Posterior vena cava (tissue), 2 donors: Measurements from ENCODE around the gene ABHD17B. TPM values are rescaled to one million over a fixed set of nuclear protein-coding genes. Genes with fewer than 3 reads are reported as not detected.
"Not testable (repeated sequence)": the region's sequence is repeated elsewhere in the genome, so short reads cannot be mapped to it uniquely, and the experiment has no call there.

Experiments used
- DNase-seq: peaks from one replicate; pipeline ENCODE4 v3.0.0-alpha.2; 2020; ENCODE audit warnings: low spot score
- intact Hi-C, 2 donors: fragments of 100-400 bp; cut with DNase I; formaldehyde crosslinking; loops; one replicate each; pipeline versions ENCODE4 v1.14.1 to v1.14.2; 2022 to 2023
- long read RNA-seq, 2 donors: library from polyadenylated mRNA; unstranded; transcript quantifications; one replicate each; pipeline ENCODE4 v2.0.0, GENCODE V29; 2020 to 2021
- total RNA-seq, 2 donors: library from RNA; stranded (reverse); fragmentation: NEBNext Ultra II Directional; extraction: Animal tissue kit (Norgen Biotek cat#: 25700); gene quantifications; one replicate each; pipeline ENCODE4 v1.2.1, GENCODE V29; 2021
- donor health status: DM: yes; HTN: yes; CAD: no.
- donor health status: DM: yes; HTN: yes; CAD: no.

The ABHD17B gene
- total RNA-seq = 10 to 100 TPM; 11.4 to 22.8 TPM
- long read RNA-seq, donor 1, partial matches to known transcripts = 0 of 2 reads
- long read RNA-seq, donor 1, other reads (novel, unspliced or antisense) = 1 of 2 reads
- long read RNA-seq, donor 2, transcript ABHD17B-201 (4 exons, 2,614 nt) = major isoform, 5 of 6 reads
- long read RNA-seq, donor 2, partial matches to known transcripts = 0 of 6 reads
- long read RNA-seq, donor 2, other reads (novel, unspliced or antisense) = 0 of 6 reads

DNA sequence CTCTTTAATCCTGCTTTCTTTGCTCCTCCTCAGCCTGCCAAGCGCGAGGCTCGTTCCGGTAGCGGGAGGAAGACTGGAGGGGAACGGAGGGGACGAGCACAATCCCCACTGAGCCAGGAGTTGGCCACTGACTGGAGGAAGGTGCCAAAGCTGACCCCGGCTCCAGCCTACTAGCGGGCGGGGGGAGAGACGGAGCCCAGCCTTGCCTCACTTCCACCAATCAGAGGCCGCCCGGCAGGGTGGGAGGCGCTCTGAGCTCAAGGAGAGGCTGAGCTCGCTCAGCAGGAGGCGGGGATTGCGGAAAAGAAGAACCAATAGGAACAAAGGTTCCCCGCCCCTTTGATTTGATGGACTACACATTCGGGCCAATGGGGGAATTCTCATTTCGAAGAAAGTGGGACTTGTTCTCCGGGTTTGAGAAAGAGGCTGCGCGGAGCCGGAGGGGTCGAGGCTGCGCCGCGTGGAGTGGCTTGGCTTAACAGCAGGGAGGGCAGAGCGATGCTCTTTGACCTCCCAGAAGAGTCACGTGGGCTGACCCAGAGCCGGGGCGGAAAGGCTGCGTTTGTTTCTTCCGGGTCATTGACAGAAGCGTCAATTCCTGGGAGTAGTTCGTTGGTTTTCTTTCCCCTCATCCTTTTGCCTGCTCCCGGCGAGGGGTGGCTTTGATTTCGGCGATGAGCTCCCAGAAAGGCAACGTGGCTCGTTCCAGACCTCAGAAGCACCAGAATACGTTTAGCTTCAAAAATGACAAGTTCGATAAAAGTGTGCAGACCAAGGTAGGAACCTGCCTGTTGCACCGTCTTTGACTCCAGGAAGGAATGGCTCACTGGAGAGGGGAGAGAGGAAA, at the start of gene ABHD17B, which contains the start of gene C9orf85:
ABHD17B (minus strand) TSS at position 133 of the 847 bp plus-strand sequence. CDS start 36,113 bp downstream, outside the sequence.
C9orf85 (plus strand) TSS at position 579 of the 847 bp plus-strand sequence; CDS start at position 675, 96 bp downstream.
- DNase-seq = peak; percentile 100
- intact Hi-C loops = no loop called here

- no peak for DNase-seq
- intact Hi-C loops = no loop called here
These were observed 44.4 kb upstream of the ABHD17B start for GRCh38 chr9:71955300-71955915.

DNA sequence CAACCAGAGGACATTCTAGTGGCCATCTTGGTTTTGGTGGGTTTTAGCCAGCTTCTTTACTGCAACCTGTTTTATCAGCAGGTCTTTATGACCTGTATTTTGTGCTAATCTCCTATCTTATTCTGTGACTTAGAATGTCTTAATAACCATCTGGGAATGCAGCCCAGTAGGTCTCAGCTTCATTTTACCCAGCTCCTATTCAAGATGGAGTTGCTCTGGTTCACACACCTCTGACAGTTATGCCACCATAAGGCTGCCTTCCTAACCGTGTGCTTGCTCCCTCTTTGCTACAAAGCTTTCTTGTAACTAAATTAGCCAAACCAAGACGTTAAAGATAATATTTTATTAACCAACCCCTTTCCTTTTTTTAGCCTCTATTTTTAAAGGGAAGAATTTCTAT, 43.7 kb upstream of the ABHD17B start:
- intact Hi-C loops = not testable (repeated sequence)

DNA sequence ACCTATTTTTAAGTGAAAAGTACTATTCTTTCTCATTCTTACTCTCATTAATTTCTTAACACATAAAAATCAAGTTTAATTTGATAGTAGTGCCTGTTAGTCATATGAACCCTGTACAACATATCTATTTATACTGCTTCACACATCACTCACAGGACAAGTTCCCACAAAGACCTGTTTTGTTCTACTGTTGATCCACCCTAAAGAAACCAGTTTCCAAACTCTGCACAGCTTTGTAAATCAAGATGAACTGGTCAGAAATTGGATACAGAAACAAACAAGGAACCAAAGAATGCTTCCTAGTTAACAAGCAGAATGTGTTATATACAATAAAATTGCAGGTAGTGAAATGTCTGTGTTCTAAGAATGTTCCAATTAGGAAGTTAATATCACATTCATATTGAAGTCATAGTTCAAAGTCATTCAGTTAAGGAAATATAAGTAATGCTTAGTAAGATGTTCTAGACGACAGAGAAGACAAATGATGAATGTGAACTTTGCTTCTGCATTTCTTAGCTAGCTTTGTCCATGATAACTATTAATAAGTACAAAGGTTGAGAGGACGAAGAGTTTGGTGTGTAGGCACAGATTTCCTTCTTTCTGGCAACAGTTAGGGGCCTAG, 33.9 kb upstream of the ABHD17B start:
- intact Hi-C loops = no loop called here
- DNase-seq = no peak

More for the DNA sequence above, 43.7 kb upstream of the ABHD17B start:
- not testable (repeated sequence) for DNase-seq

- intact Hi-C loops = no loop called here
- no peak for DNase-seq
These were observed 31.1 kb upstream of the ABHD17B start for GRCh38 chr9:71941998-71942567.

- DNase-seq = no peak
- intact Hi-C loops = no loop called here
These were observed 30.1 kb upstream of the ABHD17B start for GRCh38 chr9:71941060-71941568.

DNA sequence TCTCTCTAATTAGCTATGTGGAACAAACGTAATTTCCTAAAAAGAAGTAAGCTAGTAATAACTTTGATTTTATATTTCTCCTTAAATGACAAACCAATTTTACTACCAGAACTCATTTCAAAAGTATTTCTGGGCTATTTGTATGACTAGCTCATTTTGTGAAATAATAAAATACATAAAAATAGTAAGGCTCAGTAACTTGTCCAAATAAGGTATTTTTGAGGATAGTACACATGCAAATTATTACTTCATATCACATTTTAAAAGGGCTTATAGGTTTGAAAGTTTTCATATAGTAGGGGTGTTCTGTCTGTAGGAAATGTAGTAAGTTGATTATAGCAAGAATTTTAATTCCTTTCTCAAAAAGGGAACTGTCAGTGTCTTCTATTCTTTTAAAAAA, 26.9 kb upstream of the ABHD17B start:
- no peak for DNase-seq
- intact Hi-C loops = loop anchor here in 1 of 2 donors (10.0 kb wide), 1 partner anchor 1727 kb away; no protein-coding TSS in a partner anchor

- DNase-seq = no peak
- intact Hi-C loops = loop anchor here in 1 of 2 donors (10.0 kb wide), 1 partner anchor 1728 kb away; no protein-coding TSS in a partner anchor
These were observed 26.2 kb upstream of the ABHD17B start for GRCh38 chr9:71937070-71937625.

- intact Hi-C loops = loop anchor here in 1 of 2 donors (10.0 kb wide), 1 partner anchor 1729 kb away; no protein-coding TSS in a partner anchor
- no peak for DNase-seq
These were observed 25.1 kb upstream of the ABHD17B start for GRCh38 chr9:71936066-71936465.

GRCh38 chr9:71931166-71931565, 20.2 kb upstream of the ABHD17B start:
- DNase-seq = no peak
- intact Hi-C loops = loop anchor here in 1 of 2 donors (10.0 kb wide), 1 partner anchor 1734 kb away; no protein-coding TSS in a partner anchor

DNA sequence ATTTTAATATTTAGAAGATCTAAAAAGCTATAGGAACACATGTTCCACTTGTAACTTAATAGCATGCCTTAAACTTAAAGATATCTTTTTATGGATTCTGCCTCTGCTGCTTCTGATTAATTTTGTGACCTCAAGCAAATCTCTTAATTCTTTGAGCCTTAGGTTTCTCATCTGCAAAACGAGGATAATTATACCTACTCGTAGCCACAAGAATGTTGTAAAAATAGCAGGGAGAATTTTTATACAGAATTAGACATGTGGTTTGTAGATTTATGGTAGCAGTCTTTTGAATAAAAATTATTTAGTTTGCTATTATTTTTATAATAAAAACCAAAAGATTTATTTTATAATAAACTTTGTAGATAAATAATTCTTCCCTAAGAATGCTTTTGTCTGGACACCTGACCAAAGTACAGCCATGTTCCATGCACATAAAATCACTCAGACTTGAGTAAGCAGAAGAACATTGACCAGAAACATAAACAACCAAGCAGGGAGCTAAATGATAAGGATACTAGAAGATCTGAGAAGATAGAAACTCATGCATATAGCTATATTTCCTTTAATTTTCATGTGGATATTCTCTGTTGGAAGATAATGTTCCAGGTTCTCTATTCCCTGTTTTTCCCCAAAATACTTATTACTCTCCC, 18.9 kb upstream of the ABHD17B start:
- no peak for DNase-seq
- intact Hi-C loops = loop anchor here in 1 of 2 donors (10.0 kb wide), 1 partner anchor 1735 kb away; no protein-coding TSS in a partner anchor

DNA sequence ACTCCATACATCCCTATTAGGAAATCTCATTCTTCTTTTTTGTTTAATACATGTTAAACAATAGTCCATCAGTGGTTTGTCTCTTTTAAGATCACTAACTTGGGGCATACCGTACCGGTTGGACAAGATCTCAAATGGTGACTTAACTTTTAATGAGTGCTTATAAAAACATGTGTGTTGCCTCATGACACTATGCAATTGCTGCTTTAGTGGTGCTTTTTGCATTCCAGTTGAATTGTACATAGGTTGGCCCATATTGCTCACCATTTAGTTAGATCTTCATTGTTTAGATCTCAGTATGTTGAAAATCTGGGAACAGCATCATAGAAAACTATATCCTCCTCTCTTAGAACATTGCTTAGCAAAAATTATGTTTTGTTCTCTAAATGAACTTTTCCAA, 18.2 kb upstream of the ABHD17B start:
- no peak for DNase-seq
- intact Hi-C loops = no loop called here

- intact Hi-C loops = no loop called here
- DNase-seq = no peak
These were observed 17.8 kb upstream of the ABHD17B start for GRCh38 chr9:71928806-71929205.

- intact Hi-C loops = no loop called here
- DNase-seq = no peak
These were observed 17.4 kb upstream of the ABHD17B start for GRCh38 chr9:71928376-71928775.

DNA sequence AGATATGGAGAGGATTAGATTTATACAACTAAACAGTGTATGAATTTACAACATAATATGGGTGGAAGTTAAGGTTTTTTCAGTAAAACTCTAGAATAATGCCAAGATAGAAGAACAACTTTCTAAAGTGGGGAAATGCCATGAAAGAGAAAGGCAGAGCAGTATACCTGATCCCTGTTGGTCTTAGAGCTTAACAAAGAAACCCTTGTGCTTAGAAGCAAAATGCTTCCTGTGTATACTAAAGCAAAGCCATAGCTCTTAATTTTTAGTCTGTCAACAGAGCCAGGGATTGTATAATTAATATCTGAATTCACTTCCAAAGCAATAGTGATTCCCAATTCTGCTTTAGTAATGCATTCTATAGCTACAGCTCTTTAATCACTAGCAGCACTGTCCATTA, 14.8 kb upstream of the ABHD17B start:
- DNase-seq = no peak
- intact Hi-C loops = no loop called here

GRCh38 chr9:71924576-71924975, 13.6 kb upstream of the ABHD17B start:
- DNase-seq = no peak
- intact Hi-C loops = no loop called here

- intact Hi-C loops = no loop called here
- no peak for DNase-seq
These were observed 10.3 kb upstream of the ABHD17B start for GRCh38 chr9:71921190-71921814.
